ENCODE measurements around the gene FAM81A.

DNA sequence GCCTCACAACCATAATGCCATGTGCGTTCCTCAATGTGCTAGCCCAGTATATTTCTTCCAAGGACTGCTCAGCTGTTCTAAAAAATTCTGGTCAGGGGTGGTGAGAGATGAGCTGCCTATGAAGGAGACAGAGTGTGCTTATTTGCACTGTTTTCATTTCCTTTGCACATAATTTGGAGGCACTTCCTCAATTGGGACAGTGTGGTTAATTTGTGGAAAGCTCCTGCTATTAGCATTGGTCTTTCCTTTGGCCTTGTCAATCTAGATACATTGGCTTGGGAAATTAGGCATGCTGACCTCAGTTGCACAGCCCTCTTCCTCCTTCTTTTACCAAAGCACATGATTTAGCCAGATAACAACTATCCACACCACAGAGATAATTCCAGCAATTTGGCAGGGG is 9.4 kb downstream of the FAM81A start:
- TF ChIP-seq REST (IDR thresholded peaks at IDR 0.05; ENCODE audit: borderline replicate concordance) (no peak), POLR2AphosphoS5 (IDR thresholded peaks at IDR 0.05) (no peak), SMC3 (conservative IDR thresholded peaks at IDR 0.05; ENCODE audit: poor library complexity) (no peak)
- TF ChIP-seq, protein P1, sequence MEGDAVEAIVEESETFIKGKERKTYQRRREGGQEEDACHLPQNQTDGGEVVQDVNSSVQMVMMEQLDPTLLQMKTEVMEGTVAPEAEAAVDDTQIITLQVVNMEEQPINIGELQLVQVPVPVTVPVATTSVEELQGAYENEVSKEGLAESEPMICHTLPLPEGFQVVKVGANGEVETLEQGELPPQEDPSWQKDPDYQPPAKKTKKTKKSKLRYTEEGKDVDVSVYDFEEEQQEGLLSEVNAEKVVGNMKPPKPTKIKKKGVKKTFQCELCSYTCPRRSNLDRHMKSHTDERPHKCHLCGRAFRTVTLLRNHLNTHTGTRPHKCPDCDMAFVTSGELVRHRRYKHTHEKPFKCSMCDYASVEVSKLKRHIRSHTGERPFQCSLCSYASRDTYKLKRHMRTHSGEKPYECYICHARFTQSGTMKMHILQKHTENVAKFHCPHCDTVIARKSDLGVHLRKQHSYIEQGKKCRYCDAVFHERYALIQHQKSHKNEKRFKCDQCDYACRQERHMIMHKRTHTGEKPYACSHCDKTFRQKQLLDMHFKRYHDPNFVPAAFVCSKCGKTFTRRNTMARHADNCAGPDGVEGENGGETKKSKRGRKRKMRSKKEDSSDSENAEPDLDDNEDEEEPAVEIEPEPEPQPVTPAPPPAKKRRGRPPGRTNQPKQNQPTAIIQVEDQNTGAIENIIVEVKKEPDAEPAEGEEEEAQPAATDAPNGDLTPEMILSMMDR (IDR thresholded peaks at IDR 0.05; ENCODE audit: poor library complexity, severe bottlenecking): no peak
